ENCODE results near the gene FGF22.

FGF22 gene

DNA sequence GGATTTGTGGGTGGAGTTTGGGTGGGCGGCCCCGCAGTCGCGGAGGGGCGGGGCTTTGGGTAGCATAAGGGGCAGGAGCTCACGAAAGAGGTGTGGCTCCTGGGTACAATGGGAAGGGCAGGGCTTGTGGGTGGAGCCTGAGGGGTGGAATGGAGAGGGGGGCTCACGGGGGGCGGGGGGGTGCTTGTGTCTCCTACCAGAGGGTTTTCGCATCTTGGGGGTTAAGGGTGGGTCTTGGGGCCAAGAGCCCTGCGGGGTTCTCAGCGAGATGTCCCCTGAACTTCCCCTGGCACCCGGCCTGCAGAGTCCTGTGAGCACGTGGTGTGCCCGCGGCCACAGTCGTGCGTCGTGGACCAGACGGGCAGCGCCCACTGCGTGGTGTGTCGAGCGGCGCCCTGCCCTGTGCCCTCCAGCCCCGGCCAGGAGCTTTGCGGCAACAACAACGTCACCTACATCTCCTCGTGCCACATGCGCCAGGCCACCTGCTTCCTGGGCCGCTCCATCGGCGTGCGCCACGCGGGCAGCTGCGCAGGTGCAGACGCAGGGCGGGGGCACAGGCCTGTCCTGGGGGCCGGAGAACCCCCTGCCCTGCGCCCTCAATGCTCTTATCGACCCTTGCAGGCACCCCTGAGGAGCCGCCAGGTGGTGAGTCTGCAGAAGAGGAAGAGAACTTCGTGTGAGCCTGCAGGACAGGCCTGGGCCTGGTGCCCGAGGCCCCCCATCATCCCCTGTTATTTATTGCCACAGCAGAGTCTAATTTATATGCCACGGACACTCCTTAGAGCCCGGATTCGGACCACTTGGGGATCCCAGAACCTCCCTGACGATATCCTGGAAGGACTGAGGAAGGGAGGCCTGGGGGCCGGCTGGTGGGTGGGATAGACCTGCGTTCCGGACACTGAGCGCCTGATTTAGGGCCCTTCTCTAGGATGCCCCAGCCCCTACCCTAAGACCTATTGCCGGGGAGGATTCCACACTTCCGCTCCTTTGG lies 41.6 kb downstream of the FGF22 start:
- DNase-seq: no peak

GRCh38 chr19:682678-683320 lies 43.1 kb downstream of the FGF22 start:
- no peak for DNase-seq

DNA sequence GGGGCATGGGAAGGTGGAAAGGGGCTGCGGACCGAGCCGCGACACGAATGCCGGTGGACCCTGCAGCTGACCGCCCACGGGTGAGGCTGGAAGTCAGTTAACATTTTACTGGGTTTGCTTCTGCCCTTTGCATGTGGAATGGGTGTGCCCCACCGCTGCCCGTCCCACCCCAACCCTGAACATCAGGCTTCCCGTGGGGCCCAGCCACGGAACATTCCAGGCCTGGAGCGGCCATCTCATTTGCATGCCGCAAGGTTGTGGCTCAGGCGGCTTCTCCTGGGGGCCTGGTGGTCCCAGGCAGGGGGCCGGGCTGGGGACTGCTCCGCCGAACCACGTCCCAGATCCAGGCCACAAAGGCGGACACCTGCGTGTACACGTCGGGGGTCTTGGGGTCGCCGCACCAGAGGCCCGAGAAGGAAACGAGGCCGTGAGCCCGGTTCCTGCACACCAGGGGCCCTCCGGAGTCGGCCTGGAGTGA lies 45.8 kb downstream of the FGF22 start:
- no peak for DNase-seq

GRCh38 chr19:686589-687297 lies 47.1 kb downstream of the FGF22 start:
- no peak for DNase-seq

DNA sequence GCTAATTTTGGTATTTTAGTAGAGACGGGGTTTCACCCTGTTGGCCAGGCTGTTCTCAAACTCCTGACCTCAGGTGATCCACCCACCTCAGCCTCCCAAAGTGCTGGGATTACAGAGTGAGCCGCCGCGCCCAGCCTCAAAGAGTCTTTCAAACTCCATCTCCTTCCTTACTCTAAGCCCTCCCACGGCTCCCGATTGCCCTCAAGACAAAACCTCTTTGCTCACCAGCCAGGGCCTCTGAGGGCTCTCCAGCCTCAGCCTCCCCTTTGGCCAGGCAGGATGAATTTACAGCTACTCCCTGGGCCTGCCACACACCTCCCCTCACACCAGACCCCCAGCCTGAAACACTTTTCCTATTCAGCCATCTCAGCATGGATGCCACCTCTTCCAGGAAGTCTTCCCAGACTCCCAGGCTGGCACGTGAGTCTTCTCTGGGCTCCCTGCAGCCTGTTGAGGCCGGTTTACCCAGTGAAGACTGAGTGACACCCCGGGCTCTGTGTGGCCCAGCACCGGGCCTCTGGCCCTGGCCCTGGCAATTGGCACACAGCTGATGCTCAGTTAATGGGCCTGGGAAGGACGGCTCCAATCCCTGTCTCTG lies 48.0 kb downstream of the FGF22 start:
- no peak for DNase-seq

DNA sequence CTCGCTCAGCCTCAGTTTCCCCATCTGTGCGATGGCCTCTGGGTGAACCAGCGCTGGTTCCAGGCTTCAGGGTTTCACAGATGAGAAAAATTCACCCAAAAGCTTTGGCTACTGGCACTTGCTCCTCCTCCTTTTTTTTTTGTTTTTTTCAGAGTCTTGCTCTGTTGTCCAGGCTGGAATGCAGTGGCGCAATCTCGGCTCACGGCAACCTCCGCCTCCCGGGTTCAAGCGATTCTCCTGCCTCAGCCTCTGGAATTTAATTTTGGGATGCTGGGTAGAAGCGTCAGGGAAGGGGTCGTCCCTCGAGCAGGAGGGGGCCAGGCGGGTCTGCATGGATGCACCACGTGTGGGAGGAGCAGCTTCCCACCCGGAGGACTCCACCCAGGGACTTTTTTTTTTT lies 48.5 kb downstream of the FGF22 start:
- DNase-seq: no peak

DNA sequence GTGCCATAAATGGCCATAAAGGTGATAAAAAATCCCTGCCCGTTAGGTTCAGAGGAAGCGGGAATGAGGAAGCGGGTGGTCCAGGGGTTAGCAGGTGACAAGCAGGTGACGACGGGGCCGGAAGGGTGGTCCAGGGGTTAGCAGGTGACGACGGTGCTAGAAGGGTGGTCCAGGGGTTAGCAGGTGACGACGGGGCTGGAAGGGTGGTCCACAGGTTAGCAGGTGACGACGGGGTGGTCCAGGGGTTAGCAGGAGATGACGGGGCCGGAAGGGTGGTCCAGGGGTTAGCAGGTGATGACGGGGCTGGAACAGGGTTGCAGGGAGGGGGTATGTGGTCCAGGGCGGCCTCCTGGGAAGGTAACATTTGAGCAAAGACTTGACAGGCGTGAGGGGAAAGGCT lies 49.3 kb downstream of the FGF22 start:
- no peak for DNase-seq

GRCh38 chr19:690203-690602 lies 50.5 kb downstream of the FGF22 start:
- no peak for DNase-seq
